Ecto neural progenitor cell (in vitro differentiated cells): Measurements from ENCODE around the gene PXK.

Experiments
- DNase-seq: peaks from one replicate; pipeline ENCODE4 v3.0.0-alpha.2; 2018; ENCODE audit warnings: low spot score

Gene PXK

GRCh38 chr3:58466899-58467563 is 134.3 kb downstream of the PXK start:
- DNase-seq: no peak

- no peak for DNase-seq
These were observed 136.4 kb downstream of the PXK start for GRCh38 chr3:58469096-58469495.

GRCh38 chr3:58470363-58471024 is 137.8 kb downstream of the PXK start:
- no peak for DNase-seq

- no peak for DNase-seq
These were observed 138.6 kb downstream of the PXK start for GRCh38 chr3:58471025-58471887.

- DNase-seq: no peak
These were observed 140.6 kb downstream of the PXK start for GRCh38 chr3:58473275-58473674.

- DNase-seq: no peak
These were observed 141.7 kb downstream of the PXK start for GRCh38 chr3:58474348-58474911.

GRCh38 chr3:58474967-58475578 is 142.4 kb downstream of the PXK start:
- no peak for DNase-seq
